Vein endothelial cell (primary cell): ENCODE results near the gene DCXR. TPM values are rescaled to one million over a fixed set of nuclear protein-coding genes. Genes with fewer than 3 reads are reported as not detected.

Experiments used
- total RNA-seq: library from RNA; depleted of rRNA; stranded (reverse); fragments of >200 nt; gene quantifications from 2 replicates; pipeline ENCODE4 v1.2.3, GENCODE V29; 2012

Gene DCXR
- 40.1 and 43.4 TPM in 2 replicates for total RNA-seq

DNA sequence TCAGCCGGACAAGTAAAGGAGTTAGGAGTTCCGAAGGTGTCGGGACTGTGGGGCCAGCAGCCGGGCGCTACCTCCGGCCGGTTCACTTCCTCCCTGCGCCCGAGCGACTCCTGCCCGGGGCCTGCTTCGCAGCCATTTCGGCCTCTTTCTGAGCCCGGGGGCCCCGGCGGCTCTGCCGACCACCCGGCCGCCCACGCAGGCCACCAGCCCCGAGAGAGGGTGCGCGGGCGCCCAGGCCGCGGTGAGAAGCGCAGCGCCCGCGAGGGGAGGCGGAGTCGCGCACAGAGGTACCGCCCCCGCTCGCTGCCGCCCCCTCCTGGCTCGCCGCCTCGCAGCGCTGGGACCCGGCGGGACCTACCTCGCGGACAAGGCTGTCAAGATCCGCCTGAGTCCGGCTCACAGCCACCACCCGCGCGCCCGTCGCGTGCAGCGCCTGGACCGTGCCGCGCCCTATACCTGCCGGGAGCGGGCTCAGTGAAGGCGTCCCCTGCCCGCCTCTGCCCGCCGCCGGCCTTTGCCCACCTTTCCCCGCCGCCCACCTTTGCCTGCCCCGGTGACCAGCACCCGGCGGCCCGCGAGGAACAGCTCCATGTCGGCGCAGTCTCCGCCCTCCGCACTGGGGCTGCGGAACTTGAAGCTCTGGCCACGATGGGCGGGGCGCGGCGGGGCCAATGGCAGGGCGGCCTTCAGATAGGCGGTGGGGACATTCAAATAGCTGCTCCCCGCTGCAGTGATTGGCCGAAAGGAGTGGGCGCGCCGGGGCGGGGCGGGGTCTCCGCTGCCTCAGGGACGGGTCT, at the start of gene DCXR:
Gene DCXR, minus strand, starts transcription at position 606 of the 797 bp plus-strand sequence. Its CDS starts 15 bp downstream, at position 591.

DNA sequence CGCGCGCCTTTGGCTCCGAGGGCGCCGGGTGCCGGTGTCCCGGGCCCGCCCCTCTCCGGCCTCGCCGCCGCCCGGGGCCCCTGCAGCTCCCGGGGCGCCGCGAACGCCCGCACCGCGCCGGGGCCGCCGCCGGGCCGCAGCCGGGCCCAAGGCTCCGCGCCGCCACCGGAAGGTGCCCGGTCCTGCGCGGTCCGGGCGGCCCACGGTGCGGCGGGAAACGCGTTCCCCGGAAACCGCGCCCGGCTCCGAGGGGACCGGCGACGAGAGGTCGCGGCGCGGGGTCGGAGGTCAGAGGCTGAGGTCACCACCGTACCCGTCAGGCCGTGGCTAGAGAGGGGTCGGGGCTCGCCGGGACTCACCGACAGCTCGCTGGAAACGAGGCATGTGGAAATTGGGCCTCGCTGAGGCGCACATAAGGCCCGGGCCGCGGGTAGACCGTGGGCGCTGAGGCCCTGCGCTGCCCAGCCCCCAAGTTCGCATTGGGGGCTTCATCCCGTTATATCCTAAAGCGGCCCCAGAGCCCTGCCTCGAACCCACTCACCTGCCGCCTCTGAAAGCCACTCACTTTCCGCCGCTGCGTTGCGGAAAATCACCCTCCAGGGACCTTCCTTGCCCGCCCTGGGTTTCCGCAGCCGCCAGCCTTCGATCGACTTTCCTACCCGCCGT, 28.3 kb upstream of the DCXR start, which contains the start of gene DUS1L:
Gene DUS1L, minus strand, starts transcription at position 167 of the 666 bp plus-strand sequence. CDS start 745 bp downstream, outside the sequence.

GRCh38 chr17:82051776-82052637, 14.5 kb upstream of the DCXR start, which contains the start of the genes GPS1 and RFNG:
GPS1 (plus strand) TSS chr17:82051898; CDS start chr17:82051932, 34 bp downstream.
RFNG (minus strand) TSS chr17:82051811; CDS start chr17:82051766, 45 bp downstream.

DNA sequence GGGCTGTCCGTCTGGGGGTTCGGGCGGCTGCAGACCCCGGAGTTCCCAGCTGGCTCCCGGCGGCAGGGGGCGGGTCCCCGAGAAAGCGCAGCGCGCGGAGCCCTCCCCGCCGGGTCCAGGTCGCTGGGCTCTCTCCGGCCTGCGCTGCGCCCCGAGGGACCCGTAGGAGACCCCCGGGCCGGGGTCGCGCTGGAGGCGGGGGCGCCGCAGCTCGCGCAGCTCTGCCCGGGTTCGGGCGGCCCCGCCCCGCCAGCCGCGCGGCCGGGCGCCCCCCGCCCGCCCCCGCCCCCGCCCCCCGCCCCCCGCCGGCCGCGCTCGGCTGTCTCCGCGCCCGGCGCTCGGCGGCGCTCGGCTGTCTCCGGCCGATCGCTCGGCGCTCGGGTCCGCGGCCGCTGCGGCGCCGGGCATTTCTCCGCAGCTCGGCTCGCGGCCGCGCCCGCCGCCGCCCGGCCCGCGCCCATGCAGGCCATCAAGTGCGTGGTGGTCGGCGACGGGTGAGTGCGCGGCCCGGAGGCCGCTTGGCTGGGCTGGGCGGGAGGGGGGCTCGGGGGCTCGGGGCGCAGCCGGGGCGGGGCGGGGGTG, 6.1 kb downstream of the DCXR start, which contains the start of gene RAC3:
Gene RAC3, plus strand, starts transcription at position 376 of the 582 bp plus-strand sequence. Its CDS starts 84 bp downstream, at position 460.

GRCh38 chr17:82022981-82023446, 14.5 kb downstream of the DCXR start, which contains the start of gene LRRC45:
LRRC45 (plus strand) TSS chr17:82023305; CDS start chr17:82023644, 339 bp downstream.

GRCh38 chr17:82022310-82022980, 15.1 kb downstream of the DCXR start, which contains the start of gene CENPX:
CENPX (minus strand) TSS chr17:82022878; CDS start chr17:82022861, 17 bp downstream.

Other genes with a start within 250 kb of the DCXR start
- not detected in 2 replicates for gene GCGR, start 233.5 kb downstream of the DCXR start, total RNA-seq
- 91.2 and 156 TPM in 2 replicates for gene MCRIP1, start 204.4 kb downstream of the DCXR start, total RNA-seq
- not detected in 2 replicates for gene PPP1R27, start 202.6 kb downstream of the DCXR start, total RNA-seq
- gene P4HB, start 177.2 kb downstream of the DCXR start, total RNA-seq: 991 and 1,042 TPM in 2 replicates
- 215 and 257 TPM in 2 replicates for gene ARHGDIA, start 166.4 kb downstream of the DCXR start, total RNA-seq
- gene ALYREF, start 146.1 kb downstream of the DCXR start, total RNA-seq: 155 and 174 TPM in 2 replicates
- gene ANAPC11, start 146.0 kb downstream of the DCXR start, total RNA-seq: 106 and 139 TPM in 2 replicates
- 0.65 TPM in 1 of 2 replicates, not detected in the other for gene NPB, start 135.5 kb downstream of the DCXR start, total RNA-seq
- gene PCYT2, start 126.3 kb downstream of the DCXR start, total RNA-seq: 26.5 and 45.9 TPM in 2 replicates
- 16.0 and 18.0 TPM in 2 replicates for gene SIRT7, start 119.5 kb downstream of the DCXR start, total RNA-seq
- gene MAFG, start 110.0 kb downstream of the DCXR start, total RNA-seq: 21.9 and 24.7 TPM in 2 replicates
- 90.8 and 128 TPM in 2 replicates for gene PYCR1, start 100.4 kb downstream of the DCXR start, total RNA-seq
- gene MYADML2, start 90.5 kb downstream of the DCXR start, total RNA-seq: not detected in 2 replicates
- under 0.01 and 0.76 TPM in 2 replicates for gene NOTUM, start 76.5 kb downstream of the DCXR start, total RNA-seq
- 21.7 and 31.4 TPM in 2 replicates for gene ASPSCR1, start 60.1 kb downstream of the DCXR start, total RNA-seq
- gene CENPX, start 14.8 kb downstream of the DCXR start, total RNA-seq: 33.0 and 45.1 TPM in 2 replicates
- 13.9 and 17.3 TPM in 2 replicates for gene LRRC45, start 14.4 kb downstream of the DCXR start, total RNA-seq
- gene RAC3, start 6.0 kb downstream of the DCXR start, total RNA-seq: 17.0 and 36.3 TPM in 2 replicates
- gene RFNG, start 14.1 kb upstream of the DCXR start, total RNA-seq: 22.4 and 45.7 TPM in 2 replicates
- 116 and 131 TPM in 2 replicates for gene GPS1, start 14.2 kb upstream of the DCXR start, total RNA-seq
- gene DUS1L, start 28.1 kb upstream of the DCXR start, total RNA-seq: 63.3 and 68.3 TPM in 2 replicates
- 92.1 and 158 TPM in 2 replicates for gene FASN, start 60.5 kb upstream of the DCXR start, total RNA-seq
- 12.1 and 14.3 TPM in 2 replicates for gene CCDC57, start 175.1 kb upstream of the DCXR start, total RNA-seq
- gene SLC16A3, start 191.3 kb upstream of the DCXR start, total RNA-seq: 121 and 194 TPM in 2 replicates
- 81.9 and 85.3 TPM in 2 replicates for gene CSNK1D, start 236.0 kb upstream of the DCXR start, total RNA-seq